Measurements from ENCODE around the gene PICALM.

PICALM gene

DNA sequence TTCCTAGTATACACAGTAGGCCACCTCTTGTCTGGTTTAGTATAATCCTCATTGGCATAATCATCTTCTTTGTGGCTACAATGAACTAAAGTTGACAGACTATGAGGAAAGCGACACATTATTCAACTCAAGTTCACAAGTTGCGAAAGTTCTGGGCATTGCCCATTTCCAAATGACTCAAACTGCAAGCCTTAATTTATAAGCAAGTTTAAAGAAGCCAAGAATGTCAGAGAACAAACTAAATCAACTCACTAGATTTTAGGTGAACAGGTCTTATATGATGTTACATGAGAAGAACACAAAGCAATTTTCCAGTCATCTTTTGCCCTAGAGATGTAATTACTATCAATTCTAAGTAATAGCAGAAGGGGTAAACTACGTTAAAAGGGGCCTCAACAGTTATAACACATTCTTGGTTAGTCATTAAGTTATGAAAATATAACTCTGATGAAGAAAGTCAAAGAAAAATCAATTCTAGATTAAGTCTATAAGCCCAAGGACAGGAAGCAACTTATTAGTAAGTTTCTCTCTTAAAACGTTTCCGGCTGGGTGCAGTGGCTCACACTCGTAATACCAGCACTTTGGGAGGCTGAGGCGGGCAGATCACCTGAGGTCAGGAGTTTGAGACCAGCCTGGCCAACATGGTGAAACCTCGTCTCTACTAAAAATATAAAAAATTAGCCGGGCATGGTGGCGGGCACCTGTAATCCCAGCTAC is 21.5 kb downstream of the PICALM start:
- peak; percentile 86 for FAIRE-seq
- no peak for TF ChIP-seq POLR2A (IDR thresholded peaks at IDR 0.05; ENCODE audit: low read depth, low read length)
- no peak for DNase-seq (ENCODE audit: insufficient read length, low spot score)

DNA sequence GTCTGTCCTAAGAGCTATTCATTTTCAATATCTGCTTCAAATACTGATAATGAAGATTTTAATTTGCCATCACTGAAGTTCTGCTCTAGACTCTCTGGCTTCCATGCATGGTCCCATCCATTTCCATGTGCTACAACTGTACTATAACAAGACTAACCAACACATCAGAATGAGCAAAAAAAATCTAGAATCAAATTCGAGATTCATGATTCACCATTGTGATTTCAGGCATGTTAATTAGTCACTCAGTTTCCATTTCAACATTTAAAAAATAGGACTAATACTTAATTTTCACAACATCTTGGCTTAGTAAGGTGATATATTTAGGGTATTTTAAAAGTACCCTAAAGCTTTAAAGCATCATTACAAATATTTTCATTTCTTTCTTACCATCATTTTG is 22.8 kb downstream of the PICALM start:
- FAIRE-seq: peak; percentile 55
- TF ChIP-seq POLR2A (IDR thresholded peaks at IDR 0.05; ENCODE audit: low read depth, low read length): no peak
- no peak for DNase-seq (ENCODE audit: insufficient read length, low spot score)

DNA sequence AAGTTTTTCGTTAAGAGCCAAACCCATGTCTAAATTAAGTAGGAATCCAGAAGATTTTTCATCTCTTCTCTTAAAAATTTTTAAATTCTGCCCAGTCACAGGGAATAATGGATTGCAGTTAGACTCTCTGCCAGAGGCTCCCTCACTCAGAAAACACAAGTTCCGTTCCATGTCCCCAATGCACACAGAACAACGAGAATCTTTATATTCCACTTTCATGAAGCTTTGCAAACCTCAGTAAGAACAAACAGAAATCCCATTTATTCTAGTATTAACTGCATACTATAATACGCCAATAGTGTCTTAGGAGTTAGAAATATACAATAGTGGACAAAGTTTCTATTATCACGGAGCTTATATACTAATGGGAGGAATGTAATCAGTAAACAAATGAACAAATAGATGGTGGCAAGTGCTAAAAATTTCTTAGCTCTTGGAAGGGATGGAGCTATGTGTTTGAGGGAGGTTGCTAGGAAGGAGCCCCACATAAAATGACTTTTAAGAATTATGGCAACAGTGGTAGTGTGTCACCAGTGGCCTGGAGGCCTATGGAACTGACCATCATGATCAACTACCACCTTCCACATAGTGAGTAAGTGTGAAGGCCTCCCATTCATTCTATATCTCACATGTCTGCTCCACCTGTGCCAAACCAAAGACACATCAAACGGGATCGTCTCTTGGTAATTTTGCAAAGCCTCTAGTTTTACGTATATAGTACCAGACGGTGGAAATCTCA is 24.9 kb downstream of the PICALM start:
- no peak for TF ChIP-seq POLR2A (IDR thresholded peaks at IDR 0.05; ENCODE audit: low read depth, low read length)
- DNase-seq (ENCODE audit: insufficient read length, low spot score): no peak
- FAIRE-seq: peak; percentile 33

DNA sequence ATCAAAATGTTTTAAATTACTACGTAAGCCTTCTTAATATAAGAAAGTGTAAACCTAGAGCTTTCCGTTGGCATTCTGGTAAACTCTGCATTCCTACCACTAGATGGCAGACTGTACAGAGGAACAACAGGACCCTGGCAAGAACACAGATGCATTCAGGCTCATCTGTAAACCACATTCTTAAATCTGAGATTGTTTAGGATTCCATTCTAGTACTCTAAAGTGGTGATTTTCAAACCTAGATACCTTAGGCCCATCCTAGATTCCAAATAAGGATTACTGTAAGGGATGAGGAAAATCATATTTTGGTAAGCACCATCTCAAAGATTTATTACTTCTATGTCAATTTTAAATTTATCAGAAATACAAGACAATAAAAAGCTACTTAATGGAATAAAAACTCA is 26.9 kb downstream of the PICALM start:
- FAIRE-seq (peak; percentile 95), DNase-seq (ENCODE audit: insufficient read length, low spot score) (peak; percentile 30)
- no peak for TF ChIP-seq POLR2A (IDR thresholded peaks at IDR 0.05; ENCODE audit: low read depth, low read length)

DNA sequence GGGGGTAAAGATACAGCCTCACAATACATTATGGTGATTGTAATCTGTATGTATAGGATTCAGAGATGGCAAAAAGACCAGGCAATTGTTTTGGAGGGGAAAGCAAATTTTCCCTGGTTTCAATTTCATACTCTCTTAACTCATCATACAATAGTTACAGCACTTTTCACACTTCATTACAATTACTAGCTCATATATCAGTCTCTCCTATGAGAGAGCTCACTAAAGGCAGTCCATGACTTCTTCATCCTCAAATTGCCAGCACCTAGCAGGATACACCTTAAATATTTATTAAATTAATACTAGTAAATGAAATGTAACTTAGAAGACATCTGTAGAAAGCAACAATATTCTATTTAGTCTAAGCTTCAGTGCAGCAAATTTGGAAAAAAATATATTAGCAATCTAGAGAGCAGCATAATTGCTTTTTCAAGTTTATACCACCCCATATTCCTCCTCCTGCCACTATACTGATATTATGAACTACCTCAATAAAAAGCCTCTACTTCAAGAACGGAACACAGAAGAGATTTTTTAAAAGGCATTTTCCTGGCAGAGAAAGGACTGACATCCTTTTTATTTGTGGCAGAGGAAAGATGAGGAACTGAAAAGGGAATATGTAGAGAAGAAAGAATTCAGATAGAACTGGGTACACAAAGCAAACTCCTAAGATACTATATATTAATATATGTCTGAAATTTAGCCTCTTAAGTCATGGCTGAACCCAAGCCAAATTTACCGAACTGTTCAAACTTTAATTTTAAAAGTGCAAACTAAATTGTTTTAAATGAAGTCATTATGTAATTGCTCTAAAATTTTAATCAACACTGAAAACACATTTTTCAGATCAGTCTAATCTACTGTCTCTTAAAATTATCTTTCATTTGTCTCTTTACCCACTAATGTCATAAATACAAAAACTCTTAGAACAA is 27.7 kb downstream of the PICALM start:
- no peak for DNase-seq (ENCODE audit: insufficient read length, low spot score)
- FAIRE-seq: no peak
- TF ChIP-seq POLR2A (IDR thresholded peaks at IDR 0.05; ENCODE audit: low read depth, low read length): no peak

DNA sequence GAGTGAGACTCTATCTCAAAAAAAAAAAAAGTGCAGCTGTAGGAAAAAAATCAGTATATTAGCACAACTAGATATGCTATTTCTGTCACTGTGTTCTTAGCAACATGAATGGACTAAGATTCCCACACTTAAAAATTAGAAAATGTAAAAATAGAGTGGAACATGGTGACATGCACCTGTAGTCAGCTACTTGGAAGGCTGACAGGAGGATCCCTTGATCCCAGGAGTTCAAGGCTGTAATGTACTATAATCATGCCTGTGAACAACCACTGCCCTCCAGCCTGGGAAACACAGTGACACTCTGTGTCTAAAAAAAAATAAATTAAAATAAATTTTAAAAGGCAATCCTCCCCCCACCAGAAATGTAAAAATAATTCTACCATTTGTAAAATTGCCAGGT is 29.8 kb downstream of the PICALM start:
- DNase-seq (ENCODE audit: insufficient read length, low spot score): no peak
- TF ChIP-seq POLR2A (IDR thresholded peaks at IDR 0.05; ENCODE audit: low read depth, low read length): no peak
- FAIRE-seq: no peak

DNA sequence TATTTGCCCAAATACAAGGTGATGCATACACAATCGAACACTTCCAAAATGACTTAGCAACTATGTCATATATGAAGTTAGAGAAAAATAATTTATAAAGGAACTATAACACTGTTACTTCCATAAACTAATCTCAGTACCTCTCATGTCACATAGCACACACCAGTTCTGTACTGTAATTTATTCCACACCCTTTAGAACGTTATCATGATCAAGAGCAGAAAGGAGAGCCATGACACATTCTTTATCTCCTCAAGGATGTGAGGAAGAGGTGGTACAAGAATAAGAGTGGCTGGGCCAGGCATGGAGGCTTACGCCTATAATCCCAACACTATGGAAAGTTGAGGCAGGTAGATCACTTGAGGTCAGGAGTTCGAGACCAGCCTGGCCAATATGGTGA is 31.1 kb downstream of the PICALM start:
- TF ChIP-seq POLR2A (IDR thresholded peaks at IDR 0.05; ENCODE audit: low read depth, low read length): no peak
- DNase-seq (ENCODE audit: insufficient read length, low spot score): no peak
- peak; percentile 38 for FAIRE-seq

DNA sequence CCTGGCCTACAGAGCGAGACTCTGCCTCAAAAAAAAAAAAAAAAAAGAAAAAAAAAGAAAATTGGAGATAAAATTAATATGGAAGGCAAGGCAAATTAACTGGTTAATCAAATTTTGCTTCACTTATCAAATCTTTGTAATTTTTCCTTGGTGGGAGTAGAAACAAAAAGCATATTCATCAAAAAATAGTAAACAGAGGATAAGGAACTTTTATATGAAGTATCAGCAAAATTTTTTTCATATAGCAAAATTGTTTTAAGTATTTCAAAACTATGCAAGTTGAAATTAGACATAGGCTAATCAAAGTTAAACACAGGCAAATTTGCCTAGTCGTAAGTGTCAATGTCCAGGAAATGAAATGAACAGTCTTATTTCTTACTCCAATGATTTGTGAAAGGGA is 33.0 kb downstream of the PICALM start:
- peak; percentile 85 for FAIRE-seq
- no peak for DNase-seq (ENCODE audit: insufficient read length, low spot score)
- no peak for TF ChIP-seq POLR2A (IDR thresholded peaks at IDR 0.05; ENCODE audit: low read depth, low read length)

DNA sequence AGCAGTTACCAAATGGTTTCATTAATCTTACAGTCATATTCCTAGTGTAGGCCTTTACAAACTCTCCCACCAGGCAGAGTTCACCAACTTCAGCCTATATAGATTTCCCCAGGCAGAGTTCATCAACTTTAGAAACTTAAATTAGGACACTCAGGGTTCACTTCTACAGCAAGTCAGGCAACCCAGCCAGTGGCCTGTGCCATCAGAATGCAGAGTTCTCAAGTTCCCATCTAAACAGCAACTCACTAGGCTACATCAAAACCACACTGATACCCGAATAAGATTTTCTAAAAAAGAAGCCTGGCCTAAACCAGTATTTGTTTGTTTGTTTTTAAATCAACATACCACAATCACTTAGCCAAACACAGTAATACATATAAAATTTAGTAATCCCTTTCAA is 33.7 kb downstream of the PICALM start:
- no peak for TF ChIP-seq POLR2A (IDR thresholded peaks at IDR 0.05; ENCODE audit: low read depth, low read length)
- FAIRE-seq (no peak), DNase-seq (ENCODE audit: insufficient read length, low spot score) (no peak)

DNA sequence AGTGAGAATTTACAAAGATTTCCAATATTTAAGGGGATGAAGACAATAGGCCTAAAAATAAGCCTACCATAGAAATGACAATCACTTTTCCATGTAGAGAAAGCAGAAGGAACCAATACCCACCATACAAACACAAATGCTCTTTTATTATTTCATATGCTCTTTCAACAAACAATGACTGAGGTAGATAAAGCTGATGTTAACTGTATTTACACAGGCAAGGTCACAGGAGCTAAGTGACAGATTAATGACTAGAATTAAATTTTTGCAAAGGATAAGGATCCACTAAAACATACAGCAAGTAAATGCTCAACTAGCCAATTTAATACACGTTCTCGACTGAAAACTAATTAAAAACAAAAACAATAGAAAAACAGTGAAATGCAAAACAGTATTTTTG is 34.2 kb downstream of the PICALM start:
- TF ChIP-seq POLR2A (IDR thresholded peaks at IDR 0.05; ENCODE audit: low read depth, low read length): no peak
- peak; percentile 78 for FAIRE-seq
- DNase-seq (ENCODE audit: insufficient read length, low spot score): no peak

DNA sequence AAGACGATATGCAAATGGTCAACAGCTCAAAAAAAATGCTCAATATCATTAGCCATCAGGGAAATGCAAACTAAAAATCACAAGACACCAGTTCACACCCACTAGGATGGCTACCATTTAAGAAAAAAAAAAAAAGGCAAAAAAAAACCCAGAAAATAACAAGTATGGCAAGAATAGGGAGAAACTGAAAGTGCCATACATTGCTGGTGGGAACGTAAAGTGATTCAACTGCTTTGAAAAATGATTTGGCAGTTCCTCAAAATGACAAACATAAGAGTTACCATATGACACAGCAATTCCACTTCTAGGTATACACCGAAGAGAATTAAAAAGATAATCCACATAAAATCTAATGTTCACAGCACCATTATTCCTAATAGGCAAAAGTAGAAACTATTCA is 47.5 kb downstream of the PICALM start:
- FAIRE-seq: no peak
- no peak for TF ChIP-seq POLR2A (IDR thresholded peaks at IDR 0.05; ENCODE audit: low read depth, low read length)
- DNase-seq (ENCODE audit: insufficient read length, low spot score): no peak

DNA sequence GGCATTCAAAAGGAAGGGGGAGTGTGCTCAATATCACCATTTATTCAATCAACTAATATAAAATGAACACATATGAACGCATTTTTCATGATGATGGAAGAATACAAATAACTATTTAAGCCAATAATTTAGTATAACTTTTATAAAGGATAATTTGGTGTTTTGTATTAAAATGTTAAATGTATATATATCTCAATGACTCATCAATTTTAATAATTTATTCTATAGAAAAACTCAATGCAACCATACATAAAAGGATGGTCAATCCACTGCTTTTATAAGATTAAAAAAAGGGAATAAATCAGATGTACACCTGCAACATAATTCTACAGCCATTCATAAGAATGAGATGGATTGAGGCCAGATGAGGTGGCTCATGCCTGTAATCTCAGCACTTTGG is 50.6 kb downstream of the PICALM start:
- TF ChIP-seq POLR2A (IDR thresholded peaks at IDR 0.05; ENCODE audit: low read depth, low read length): no peak
- FAIRE-seq (no peak), DNase-seq (ENCODE audit: insufficient read length, low spot score) (no peak)

DNA sequence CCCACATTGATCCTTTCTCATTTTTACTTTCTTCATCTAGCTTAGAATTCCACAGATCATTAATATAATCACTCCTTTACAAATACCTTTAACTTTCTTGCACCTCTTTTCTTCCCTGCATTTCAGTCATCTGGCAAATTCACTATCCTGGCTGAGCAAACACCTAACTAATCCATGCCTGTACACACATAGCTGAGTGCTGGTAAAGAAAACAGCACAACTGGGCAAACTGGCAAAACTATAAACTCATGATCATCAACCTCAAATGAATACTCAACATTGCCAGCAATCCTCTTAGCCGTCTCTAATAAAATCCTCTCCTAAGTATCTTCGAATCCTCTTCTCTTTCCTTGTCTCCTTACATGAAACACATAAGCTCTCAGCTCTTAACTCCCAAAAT is 52.4 kb downstream of the PICALM start:
- FAIRE-seq (no peak), DNase-seq (ENCODE audit: insufficient read length, low spot score) (no peak)
- no peak for TF ChIP-seq POLR2A (IDR thresholded peaks at IDR 0.05; ENCODE audit: low read depth, low read length)

DNA sequence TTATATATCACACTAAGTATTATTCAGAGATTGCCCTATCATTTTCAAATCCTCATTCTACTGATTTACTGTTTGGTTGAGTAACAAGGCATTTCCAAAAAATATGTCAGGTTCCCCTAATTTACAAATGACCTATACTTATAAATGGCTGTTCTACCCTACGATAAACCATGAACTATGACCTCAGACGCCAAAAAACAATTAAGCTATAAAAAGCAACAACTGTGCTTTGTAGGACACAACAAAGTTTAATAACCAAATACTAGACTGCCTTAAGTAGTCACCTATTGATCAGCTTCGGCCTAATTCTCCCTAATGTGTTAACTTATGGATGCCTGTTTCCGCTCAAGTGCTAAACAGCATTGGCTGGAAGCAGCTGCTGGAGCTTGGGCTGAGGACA is 53.2 kb downstream of the PICALM start:
- no peak for FAIRE-seq
- TF ChIP-seq POLR2A (IDR thresholded peaks at IDR 0.05; ENCODE audit: low read depth, low read length): no peak

More for the DNA sequence above, 53.2 kb downstream of the PICALM start:
- no peak for DNase-seq (ENCODE audit: insufficient read length, low spot score)
